Esophagus squamous epithelium (tissue), 4 donors: ENCODE measurements around the gene WDFY1.

ENCODE experiments used
- POLR2A ChIP-seq, 4 donors: fragments of 450-650 bp; IDR thresholded peaks; one replicate each; pipeline ENCODE4 v1.6.1; 2017; ENCODE audit warnings: antibody characterized with exemption in 4 of 4, mild to moderate bottlenecking in 4 of 4, moderate library complexity in 3 of 4
- TF ChIP-seq, protein P1 (sequence below), 6 experiments: fragments of 450-650 bp in 4 of 6; fragments of 200-600 bp in 2 of 6; sonication (generic) in 2 of 6; IDR thresholded peaks; one replicate each; pipeline ENCODE4 v1.5.1; 2016 to 2019; ENCODE audit warnings: antibody characterized with exemption in 6 of 6, mild to moderate bottlenecking in 4 of 6, moderate library complexity in 4 of 6

DNA sequence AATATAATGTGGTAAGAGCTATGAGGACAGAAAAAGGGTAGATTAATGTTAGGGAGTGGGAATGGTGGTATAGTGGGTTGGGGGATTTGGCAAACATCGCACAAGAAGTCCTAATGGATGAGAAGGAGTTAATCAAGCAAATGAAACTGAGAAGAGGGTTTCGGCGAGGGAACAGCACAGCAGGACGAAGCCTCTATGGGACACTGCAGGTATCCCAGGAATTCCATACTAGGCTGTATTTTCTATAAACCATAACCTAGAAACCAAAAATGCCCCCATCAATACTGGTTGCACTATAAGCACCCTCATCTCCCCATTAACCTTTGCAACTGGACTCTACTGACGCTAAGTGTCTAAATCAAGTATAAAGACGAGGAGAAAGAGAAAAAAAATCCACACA is 10.3 kb downstream of the WDFY1 start:
- TF ChIP-seq, protein P1, sequence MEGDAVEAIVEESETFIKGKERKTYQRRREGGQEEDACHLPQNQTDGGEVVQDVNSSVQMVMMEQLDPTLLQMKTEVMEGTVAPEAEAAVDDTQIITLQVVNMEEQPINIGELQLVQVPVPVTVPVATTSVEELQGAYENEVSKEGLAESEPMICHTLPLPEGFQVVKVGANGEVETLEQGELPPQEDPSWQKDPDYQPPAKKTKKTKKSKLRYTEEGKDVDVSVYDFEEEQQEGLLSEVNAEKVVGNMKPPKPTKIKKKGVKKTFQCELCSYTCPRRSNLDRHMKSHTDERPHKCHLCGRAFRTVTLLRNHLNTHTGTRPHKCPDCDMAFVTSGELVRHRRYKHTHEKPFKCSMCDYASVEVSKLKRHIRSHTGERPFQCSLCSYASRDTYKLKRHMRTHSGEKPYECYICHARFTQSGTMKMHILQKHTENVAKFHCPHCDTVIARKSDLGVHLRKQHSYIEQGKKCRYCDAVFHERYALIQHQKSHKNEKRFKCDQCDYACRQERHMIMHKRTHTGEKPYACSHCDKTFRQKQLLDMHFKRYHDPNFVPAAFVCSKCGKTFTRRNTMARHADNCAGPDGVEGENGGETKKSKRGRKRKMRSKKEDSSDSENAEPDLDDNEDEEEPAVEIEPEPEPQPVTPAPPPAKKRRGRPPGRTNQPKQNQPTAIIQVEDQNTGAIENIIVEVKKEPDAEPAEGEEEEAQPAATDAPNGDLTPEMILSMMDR (IDR thresholded peaks at IDR 0.05), result no peak
- TF ChIP-seq POLR2A (IDR thresholded peaks at IDR 0.05), result no peak
